Osteocyte (in vitro differentiated cells): Measurements from ENCODE around the gene KRTAP1-5. TPM values are rescaled to one million over a fixed set of nuclear protein-coding genes. Genes with fewer than 3 reads are reported as not detected.
"Not testable (repeated sequence)": the region's sequence is repeated elsewhere in the genome, so short reads cannot be mapped to it uniquely, and the experiment has no call there.

Experiments
- DNase-seq: peaks from one replicate; pipeline ENCODE4 v3.0.0; 2021; ENCODE audit warnings: mixed read lengths; ENCODE audit not compliant: unreplicated experiment; ENCODE audit errors: extremely low spot score
- H3K27ac Mint-ChIP-seq: one replicate; pipeline ENCODE4 v1.8.0; 2021; ENCODE audit warnings: mild to moderate bottlenecking, mixed read lengths; ENCODE audit not compliant: unreplicated experiment
- H3K27me3 Mint-ChIP-seq: one replicate; pipeline ENCODE4 v1.8.0; 2021; ENCODE audit warnings: mixed read lengths; ENCODE audit not compliant: unreplicated experiment
- H3K36me3 Mint-ChIP-seq: one replicate; pipeline ENCODE4 v1.8.0; 2021; ENCODE audit warnings: mixed read lengths; ENCODE audit not compliant: unreplicated experiment
- H3K4me1 Mint-ChIP-seq: one replicate; pipeline ENCODE4 v1.8.0; 2021; ENCODE audit warnings: mixed read lengths; ENCODE audit not compliant: unreplicated experiment
- H3K4me3 Mint-ChIP-seq: one replicate; pipeline ENCODE4 v1.8.0; 2021; ENCODE audit warnings: mild to moderate bottlenecking, moderate library complexity, mixed read lengths; ENCODE audit not compliant: unreplicated experiment
- H3K9me3 Mint-ChIP-seq: one replicate; pipeline ENCODE4 v1.8.0; 2021; ENCODE audit warnings: mixed read lengths; ENCODE audit not compliant: unreplicated experiment
- total RNA-seq: library from RNA; stranded (reverse); gene quantifications from 2 replicates; pipeline ENCODE4 v1.2.1, GENCODE V29; 2021
- TF ChIP-seq, protein P1 (sequence below): fragments of 200-600 bp; sonication (generic); IDR thresholded peaks from 2 replicates; pipeline ENCODE4 v1.5.0; 2021; ENCODE audit warnings: antibody characterized with exemption, mild to moderate bottlenecking, moderate library complexity

Gene KRTAP1-5
- total RNA-seq, 1 donor from 2014 or later = not detected

DNA sequence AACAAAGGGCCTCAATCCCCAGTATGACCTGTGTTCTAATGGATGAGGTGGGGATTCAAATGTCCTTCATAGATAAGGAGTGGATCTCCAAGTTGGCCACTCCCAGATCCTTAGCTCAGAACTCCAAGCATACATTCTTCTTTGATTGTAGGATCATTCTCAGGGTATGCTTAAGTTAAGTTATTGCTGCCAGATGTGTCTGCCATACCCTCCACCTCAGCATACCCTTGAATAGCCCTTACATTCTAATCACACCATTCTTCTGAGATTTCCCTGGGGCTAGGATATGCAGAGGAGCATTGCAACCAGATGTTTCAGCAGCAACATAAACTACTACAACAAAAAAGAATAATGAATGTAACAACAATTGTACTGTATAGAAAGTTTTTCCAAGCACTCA is 40.3 kb upstream of the KRTAP1-5 start:
- no peak overlapping the region for H3K27ac Mint-ChIP-seq
- H3K27me3 Mint-ChIP-seq = no peaks in the 10 kb centered on the region
- TF ChIP-seq, protein P1, sequence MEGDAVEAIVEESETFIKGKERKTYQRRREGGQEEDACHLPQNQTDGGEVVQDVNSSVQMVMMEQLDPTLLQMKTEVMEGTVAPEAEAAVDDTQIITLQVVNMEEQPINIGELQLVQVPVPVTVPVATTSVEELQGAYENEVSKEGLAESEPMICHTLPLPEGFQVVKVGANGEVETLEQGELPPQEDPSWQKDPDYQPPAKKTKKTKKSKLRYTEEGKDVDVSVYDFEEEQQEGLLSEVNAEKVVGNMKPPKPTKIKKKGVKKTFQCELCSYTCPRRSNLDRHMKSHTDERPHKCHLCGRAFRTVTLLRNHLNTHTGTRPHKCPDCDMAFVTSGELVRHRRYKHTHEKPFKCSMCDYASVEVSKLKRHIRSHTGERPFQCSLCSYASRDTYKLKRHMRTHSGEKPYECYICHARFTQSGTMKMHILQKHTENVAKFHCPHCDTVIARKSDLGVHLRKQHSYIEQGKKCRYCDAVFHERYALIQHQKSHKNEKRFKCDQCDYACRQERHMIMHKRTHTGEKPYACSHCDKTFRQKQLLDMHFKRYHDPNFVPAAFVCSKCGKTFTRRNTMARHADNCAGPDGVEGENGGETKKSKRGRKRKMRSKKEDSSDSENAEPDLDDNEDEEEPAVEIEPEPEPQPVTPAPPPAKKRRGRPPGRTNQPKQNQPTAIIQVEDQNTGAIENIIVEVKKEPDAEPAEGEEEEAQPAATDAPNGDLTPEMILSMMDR = no peak
- H3K36me3 Mint-ChIP-seq = no peaks in the 10 kb centered on the region
- H3K4me1 Mint-ChIP-seq = peaks cover 21% of the 10 kb centered on the region
- no peak for DNase-seq
- H3K4me3 Mint-ChIP-seq = no peak overlapping the region
- no peaks in the 10 kb centered on the region for H3K9me3 Mint-ChIP-seq

DNA sequence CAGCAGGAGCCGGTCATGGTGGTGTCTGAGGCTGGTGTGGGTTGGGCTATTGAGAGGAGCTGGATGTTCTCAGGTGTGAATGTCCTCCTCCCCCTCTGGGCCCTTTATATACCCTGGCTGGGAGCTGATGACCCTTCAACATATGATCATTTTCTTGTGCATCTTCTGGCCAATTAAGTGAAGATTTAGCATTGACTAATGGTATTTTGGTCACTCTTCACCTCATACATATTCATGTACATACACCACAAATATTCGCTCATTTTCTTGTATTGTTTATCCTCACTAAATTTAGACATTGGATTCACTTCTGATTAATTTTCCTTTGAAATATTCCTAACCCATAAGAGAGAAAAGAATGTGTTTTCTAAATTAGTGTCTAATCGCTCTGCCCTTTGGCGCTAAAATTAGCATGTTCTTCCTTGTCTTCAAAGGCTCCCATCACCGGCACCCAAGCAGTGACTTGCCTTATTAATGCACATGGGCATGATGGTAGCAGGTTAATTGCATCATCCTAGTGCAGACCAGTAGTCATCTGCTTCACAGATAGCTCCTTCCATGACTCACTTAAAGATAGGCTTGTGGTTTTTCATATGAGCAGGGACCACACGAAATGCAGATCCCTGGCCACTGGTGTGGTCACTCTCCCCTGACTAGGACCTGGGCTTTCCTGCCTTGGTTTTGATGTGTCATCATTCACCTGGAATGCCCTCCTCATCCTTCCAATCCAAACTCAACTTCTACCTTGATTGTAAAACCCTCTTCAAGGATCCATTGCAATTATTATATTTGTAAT is 39.0 kb upstream of the KRTAP1-5 start, which contains the start of gene KRTAP2-4:
Gene KRTAP2-4, minus strand, starts transcription at position 51 of the 796 bp plus-strand sequence. Its CDS starts 34 bp downstream, at position 17.
- TF ChIP-seq, protein P1 = no peak
- Mint-ChIP-seq H3K4me1 (peaks cover 34% of the 10 kb centered on the region), H3K9me3 (no peaks in the 10 kb centered on the region), H3K27ac (no peak within 1 kb of the TSS), H3K4me3 (no peak within 1 kb of the TSS), H3K27me3 (no peaks in the 10 kb centered on the region), H3K36me3 (no peaks in the 10 kb centered on the region)
- no peak for DNase-seq

DNA sequence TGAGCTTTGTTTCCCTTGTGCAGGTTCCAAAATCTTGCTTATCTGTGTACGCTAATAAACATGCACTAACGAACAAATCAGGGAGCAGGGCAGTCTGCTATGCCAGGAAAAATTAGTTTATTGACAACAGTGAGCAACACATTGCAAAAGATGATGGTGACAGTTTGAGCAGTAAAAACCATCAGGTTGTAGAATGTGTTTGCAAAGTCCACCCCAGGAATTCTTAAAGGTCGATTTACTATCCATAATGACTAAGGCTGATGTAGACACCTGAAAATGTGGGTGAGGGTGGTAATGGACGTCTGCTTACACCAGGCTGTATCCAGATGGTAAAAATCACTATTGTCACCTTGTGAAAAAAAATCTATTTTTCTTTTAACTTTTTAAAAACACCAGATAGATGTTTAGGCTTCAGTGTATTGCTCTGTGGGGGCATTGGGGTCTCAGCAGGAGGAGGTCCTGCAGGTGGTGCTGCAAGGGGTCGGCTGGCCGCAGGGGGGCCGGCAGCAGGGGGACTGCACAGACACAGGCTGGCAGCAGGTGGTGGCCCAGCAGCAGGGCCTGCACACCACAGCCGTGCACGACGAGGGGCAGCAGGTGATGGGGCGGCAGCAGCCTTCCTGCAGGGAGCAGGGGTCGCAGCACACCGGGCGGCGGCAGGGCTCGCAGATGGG is 38.1 kb upstream of the KRTAP1-5 start:
- H3K4me1 Mint-ChIP-seq = peaks cover 42% of the 10 kb centered on the region
- H3K4me3 Mint-ChIP-seq, DNase-seq, H3K27ac Mint-ChIP-seq, H3K36me3 Mint-ChIP-seq, H3K9me3 Mint-ChIP-seq, H3K27me3 Mint-ChIP-seq: not testable (repeated sequence)

DNA sequence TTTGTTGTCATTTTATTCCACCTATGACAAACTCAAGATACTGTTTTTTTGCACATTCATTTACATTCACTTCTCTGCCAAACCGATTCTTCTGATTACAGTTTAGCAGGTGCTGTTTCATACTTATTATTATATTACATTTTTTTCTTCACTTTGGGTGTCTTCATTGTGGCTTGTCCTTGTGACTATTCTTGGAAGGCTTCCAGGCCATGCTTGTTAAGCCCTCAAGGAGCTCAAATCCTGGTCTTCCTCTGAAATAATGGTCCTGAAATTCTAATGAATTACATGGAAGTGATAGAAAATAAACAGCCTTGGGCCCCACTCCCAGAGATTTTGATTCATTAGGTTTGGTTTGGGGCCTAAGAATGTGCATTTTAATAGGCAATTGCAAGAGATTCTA is 37.3 kb upstream of the KRTAP1-5 start:
- H3K4me3 Mint-ChIP-seq = no peak overlapping the region
- peaks cover 48% of the 10 kb centered on the region for H3K4me1 Mint-ChIP-seq
- no peak overlapping the region for H3K27ac Mint-ChIP-seq
- no peak for DNase-seq
- TF ChIP-seq, protein P1 = no peak
- no peaks in the 10 kb centered on the region for H3K36me3 Mint-ChIP-seq
- H3K9me3 Mint-ChIP-seq = no peaks in the 10 kb centered on the region
- H3K27me3 Mint-ChIP-seq = no peaks in the 10 kb centered on the region

DNA sequence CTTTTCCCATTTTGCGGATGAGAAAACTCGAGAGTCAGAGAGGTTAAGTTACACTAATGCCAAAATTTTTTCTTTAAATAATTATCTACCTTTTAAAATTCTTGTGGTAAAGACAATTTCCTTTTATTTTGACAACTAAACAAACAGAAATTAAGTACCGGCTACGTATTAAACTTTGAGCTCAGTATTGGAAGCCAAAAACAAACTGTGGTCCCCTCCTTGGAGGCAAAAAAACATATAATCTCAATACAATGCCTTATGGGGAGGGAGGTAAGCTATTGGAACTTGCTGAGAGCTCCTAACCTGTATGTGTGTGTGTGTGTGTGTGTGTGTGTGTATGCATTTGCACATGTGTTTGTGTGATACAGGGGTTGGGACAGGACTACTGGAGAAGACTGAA is 36.4 kb upstream of the KRTAP1-5 start:
- Mint-ChIP-seq H3K4me1 (peaks cover 54% of the 10 kb centered on the region), H3K27me3 (no peaks in the 10 kb centered on the region), H3K27ac (peak overlapping the region; percentile 90), H3K36me3 (no peaks in the 10 kb centered on the region), H3K4me3 (no peak overlapping the region), H3K9me3 (no peaks in the 10 kb centered on the region)
- DNase-seq = no peak
- TF ChIP-seq, protein P1 = no peak
